ENCODE measurements around the gene ZNF653. TPM values are rescaled to one million over a fixed set of nuclear protein-coding genes. Genes with fewer than 3 reads are reported as not detected.
A peak's percentile ranks its signal among the peaks of the same experiment; 100 is the strongest.

The ZNF653 gene
- total RNA-seq, 4 donors from 2014 or later: 8.6 to 33.7 (median 23.3) TPM

- Histone ChIP-seq H3K9me3 (no peaks in the 10 kb centered on the region), H3K27ac (peak overlapping the region in 3 of 4 donors; percentile 42 to 93 (median 79)), H3K36me3 (no peaks in the 10 kb centered on the region), H3K4me1 (peaks cover 0 to 8% (median 0%) of the 10 kb centered on the region in 4 donors), H3K4me3 (peak overlapping the region in 1 of 4 donors; percentile 50), H3K27me3 (no peaks in the 10 kb centered on the region)
- TF ChIP-seq POLR2A (IDR thresholded peaks at IDR 0.05): no peak
- TF ChIP-seq CTCF (IDR thresholded peaks at IDR 0.05): no peak
- DNase-seq: no peak
Measured at GRCh38 chr19:11540645-11541044, 35.0 kb upstream of the ZNF653 start.

GRCh38 chr19:11539495-11540365 is 34.1 kb upstream of the ZNF653 start:
- no peaks in the 10 kb centered on the region for H3K36me3 ChIP-seq
- no peaks in the 10 kb centered on the region for H3K9me3 ChIP-seq
- H3K27ac ChIP-seq: peak overlapping the region; percentile 42 to 93 (median 74)
- H3K4me3 ChIP-seq: peak overlapping the region; percentile 9 to 50 (median 18)
- H3K27me3 ChIP-seq: no peaks in the 10 kb centered on the region
- TF ChIP-seq POLR2A (IDR thresholded peaks at IDR 0.05): no peak
- no peak for TF ChIP-seq CTCF (IDR thresholded peaks at IDR 0.05)
- H3K4me1 ChIP-seq: peaks cover 0 to 12% (median 0%) of the 10 kb centered on the region in 4 donors
- no peak for DNase-seq

GRCh38 chr19:11538232-11539036 is 32.8 kb upstream of the ZNF653 start, which contains the start of gene CNN1:
Gene CNN1, plus strand, starts transcription at chr19:11538851. Its CDS starts 77 bp downstream, at chr19:11538928.
- Histone ChIP-seq H3K27ac (peak within 1 kb of the TSS; percentile 42 to 93 (median 74)), H3K36me3 (no peaks in the 10 kb centered on the region), H3K9me3 (no peaks in the 10 kb centered on the region), H3K27me3 (no peaks in the 10 kb centered on the region), H3K4me1 (peaks cover 0 to 12% (median 0%) of the 10 kb centered on the region in 4 donors), H3K4me3 (peak within 1 kb of the TSS; percentile 9 to 50 (median 18))
- TF ChIP-seq POLR2A (IDR thresholded peaks at IDR 0.05) (peak in 1 of 2 donors; percentile 27), CTCF (IDR thresholded peaks at IDR 0.05) (no peak)
- peak in 1 of 3 donors; percentile 66 for DNase-seq

- H3K36me3 ChIP-seq: no peaks in the 10 kb centered on the region
- no peaks in the 10 kb centered on the region for H3K9me3 ChIP-seq
- peak overlapping the region; percentile 16 to 49 (median 32) for H3K4me3 ChIP-seq
- TF ChIP-seq CTCF (IDR thresholded peaks at IDR 0.05) (peak; percentile 84 to 98 (median 93)), POLR2A (IDR thresholded peaks at IDR 0.05) (no peak)
- H3K27ac ChIP-seq: peak overlapping the region; percentile 63 to 81 (median 70)
- peak; percentile 89 to 96 (median 95) for DNase-seq
- H3K27me3 ChIP-seq: no peaks in the 10 kb centered on the region
- H3K4me1 ChIP-seq: peaks cover 0 to 12% (median 0%) of the 10 kb centered on the region in 4 donors
Measured at GRCh38 chr19:11535792-11536595, 30.4 kb upstream of the ZNF653 start.

- TF ChIP-seq CTCF (IDR thresholded peaks at IDR 0.05): no peak
- Histone ChIP-seq H3K4me1 (peaks cover 0 to 16% (median 0%) of the 10 kb centered on the region in 4 donors), H3K36me3 (no peaks in the 10 kb centered on the region), H3K4me3 (no peak overlapping the region), H3K9me3 (no peaks in the 10 kb centered on the region), H3K27ac (peak overlapping the region in 3 of 4 donors; percentile 63 to 81 (median 71)), H3K27me3 (no peaks in the 10 kb centered on the region)
- no peak for DNase-seq
Measured at GRCh38 chr19:11534948-11535347, 29.3 kb upstream of the ZNF653 start.

Measured in Peyer's patch (tissue), 4 donors.